H9 (cell line): ENCODE measurements around the gene DYNC1H1. TPM values are rescaled to one million over a fixed set of nuclear protein-coding genes. Genes with fewer than 3 reads are reported as not detected.

Experiments
- DNase-seq: peaks from one replicate; pipeline ENCODE4 v3.0.0-alpha.2; 2017
- H2AFZ ChIP-seq: one replicate; pipeline ENCODE4 v1.6.1; 2013; ENCODE audit warnings: mild to moderate bottlenecking, low read length, control low read depth, moderate library complexity
- H2AK5ac ChIP-seq: 2 replicates; pipeline ENCODE4 v1.6.1; 2013; ENCODE audit warnings: low read length, control low read depth, mixed read lengths; ENCODE audit not compliant: insufficient read length
- H2BK120ac ChIP-seq: one replicate; pipeline ENCODE4 v1.6.1; 2013; ENCODE audit warnings: low read depth, mild to moderate bottlenecking, low read length, control low read depth, inconsistent platforms; ENCODE audit not compliant: poor library complexity, severe bottlenecking
- H2BK12ac ChIP-seq: 2 replicates; pipeline ENCODE4 v1.6.1; 2013; ENCODE audit warnings: low read length, control low read depth, mixed read lengths, low read depth; ENCODE audit not compliant: insufficient read length
- H2BK15ac ChIP-seq: 2 replicates; pipeline ENCODE4 v1.6.1; 2013; ENCODE audit warnings: low read depth, low read length, control low read depth
- H2BK20ac ChIP-seq: one replicate; pipeline ENCODE4 v1.6.1; 2013; ENCODE audit warnings: low read depth, mild to moderate bottlenecking, low read length, control low read depth, inconsistent platforms; ENCODE audit not compliant: poor library complexity, severe bottlenecking
- H2BK5ac ChIP-seq: 2 replicates; pipeline ENCODE4 v1.6.1; 2013; ENCODE audit warnings: low read length, control low read depth, mixed read lengths; ENCODE audit not compliant: insufficient read length
- H3K14ac ChIP-seq: 2 replicates; pipeline ENCODE4 v1.6.1; 2013; ENCODE audit warnings: low read length, control low read depth; ENCODE audit not compliant: insufficient read depth
- H3K18ac ChIP-seq: 2 replicates; pipeline ENCODE4 v1.6.1; 2013; ENCODE audit warnings: low read depth, mild to moderate bottlenecking, mixed read lengths, low read length, control low read depth; ENCODE audit not compliant: insufficient read length
- H3K23ac ChIP-seq: 2 replicates; pipeline ENCODE4 v1.6.1; 2013; ENCODE audit warnings: low read length, control low read depth, mixed read lengths, low read depth; ENCODE audit not compliant: insufficient read length
- H3K23me2 ChIP-seq: 2 replicates; pipeline ENCODE4 v1.6.1; 2013; ENCODE audit warnings: low read depth, mild to moderate bottlenecking, mixed read lengths, low read length, control low read depth; ENCODE audit not compliant: insufficient read length, poor library complexity, severe bottlenecking
- H3K27ac ChIP-seq: 2 replicates; pipeline ENCODE4 v1.5.1; 2013; ENCODE audit warnings: low read length, control low read depth, mixed read lengths, low read depth; ENCODE audit not compliant: insufficient read length
- H3K27me3 ChIP-seq: 2 replicates; pipeline ENCODE4 v1.6.1; 2013; ENCODE audit warnings: low read length, control low read depth, inconsistent platforms; ENCODE audit not compliant: insufficient read depth
- H3K4ac ChIP-seq: 2 replicates; pipeline ENCODE4 v1.6.1; 2013; ENCODE audit warnings: low read depth, mild to moderate bottlenecking, control low read depth, inconsistent platforms, low read length, moderate library complexity
- H3K4me1 ChIP-seq: 2 replicates; pipeline ENCODE4 v1.6.1; 2013; ENCODE audit warnings: low read length, control low read depth, inconsistent platforms; ENCODE audit not compliant: insufficient read depth
- H3K4me2 ChIP-seq: 2 replicates; pipeline ENCODE4 v1.6.1; 2013; ENCODE audit warnings: low read length, control low read depth, mixed read lengths; ENCODE audit not compliant: insufficient read length, insufficient read depth
- H3K56ac ChIP-seq: 2 replicates; pipeline ENCODE4 v1.6.1; 2013; ENCODE audit warnings: low read depth, mild to moderate bottlenecking, mixed read lengths, low read length, control low read depth; ENCODE audit not compliant: insufficient read length
- H3K79me1 ChIP-seq: 2 replicates; pipeline ENCODE4 v1.6.1; 2013; ENCODE audit warnings: low read depth, mild to moderate bottlenecking, moderate library complexity, low read length, control low read depth, inconsistent platforms; ENCODE audit not compliant: insufficient read depth, poor library complexity, severe bottlenecking
- H3K79me2 ChIP-seq: 2 replicates; pipeline ENCODE4 v1.6.1; 2013; ENCODE audit warnings: low read length, control low read depth, inconsistent platforms; ENCODE audit not compliant: insufficient read depth
- H3K9ac ChIP-seq: 2 replicates; pipeline ENCODE4 v1.6.1; 2013; ENCODE audit warnings: low read length, control low read depth, mixed read lengths; ENCODE audit not compliant: insufficient read length; ENCODE audit errors: extremely low read depth
- H3K9me3 ChIP-seq: one replicate; pipeline ENCODE4 v1.6.1; 2013; ENCODE audit warnings: low read depth, low read length, inconsistent platforms; ENCODE audit not compliant: control insufficient read depth
- H3T11ph ChIP-seq: one replicate; pipeline ENCODE4 v1.6.1; 2013; ENCODE audit warnings: mild to moderate bottlenecking, low read length, control low read depth, inconsistent platforms
- H4K20me1 ChIP-seq: one replicate; pipeline ENCODE4 v1.6.1; 2013; ENCODE audit not compliant: control insufficient read depth, insufficient read length, insufficient read depth
- H4K5ac ChIP-seq: 2 replicates; pipeline ENCODE4 v1.6.1; 2013; ENCODE audit warnings: low read depth, mild to moderate bottlenecking, mixed read lengths, low read length, control low read depth; ENCODE audit not compliant: insufficient read length
- H4K8ac ChIP-seq: replicated peaks from 2 replicates; pipeline ENCODE4 v1.6.1; 2013; ENCODE audit warnings: low read length, control low read depth, mixed read lengths, low read depth; ENCODE audit not compliant: insufficient read length
- H4K91ac ChIP-seq: 2 replicates; pipeline ENCODE4 v1.6.1; 2013; ENCODE audit warnings: low read depth, mild to moderate bottlenecking, moderate library complexity, mixed read lengths, low read length, control low read depth; ENCODE audit not compliant: insufficient read length
- H3K27ac Mint-ChIP-seq, 3 experiments: 2 replicates in 2 of 3; 3 replicates in 1 of 3; pipeline ENCODE4 v1.8.0; 2020 to 2021; ENCODE audit warnings: mixed read lengths in 3 of 3, mild to moderate bottlenecking in 1 of 3, moderate library complexity in 1 of 3
- H3K27me3 Mint-ChIP-seq: 2 replicates; pipeline ENCODE4 v1.8.0; 2021; ENCODE audit warnings: low read depth, mild to moderate bottlenecking, moderate library complexity, mixed read lengths
- H3K36me3 Mint-ChIP-seq, 3 experiments: 2 replicates in 2 of 3; 3 replicates in 1 of 3; pipeline ENCODE4 v1.8.0; 2020 to 2021; ENCODE audit warnings: low read depth in 3 of 3, mixed read lengths in 3 of 3; ENCODE audit not compliant: insufficient read depth in 1 of 3
- H3K4me1 Mint-ChIP-seq, 2 experiments: 2 replicates each; pipeline ENCODE4 v1.8.0; 2020; ENCODE audit warnings: mixed read lengths in 2 of 2
- H3K4me3 Mint-ChIP-seq, 2 experiments: 2 replicates in 1 of 2; 3 replicates in 1 of 2; pipeline ENCODE4 v1.8.0; 2020 to 2021; ENCODE audit warnings: mild to moderate bottlenecking in 2 of 2, mixed read lengths in 2 of 2, moderate library complexity in 1 of 2
- H3K9me3 Mint-ChIP-seq, 2 experiments: 2 replicates in 1 of 2; 3 replicates in 1 of 2; pipeline ENCODE4 v1.8.0; 2020; ENCODE audit warnings: mild to moderate bottlenecking in 2 of 2, mixed read lengths in 2 of 2, moderate library complexity in 1 of 2
- CTCF ChIP-seq: fragments of 200-600 bp; sonication (generic); conservative IDR thresholded peaks from 3 replicates; pipeline ENCODE4 v1.8.0; 2021; ENCODE audit warnings: antibody characterized with exemption, mild to moderate bottlenecking
- WGBS: extraction: QIAGEN DNeasy Blood & Tissue Kit; methylation state at CpG from one replicate; pipeline ENCODE4 v1.1.7; 2013; ENCODE audit warnings: missing lambda C conversion rate, low lambda C conversion rate, mixed read lengths; ENCODE audit not compliant: insufficient read length; ENCODE audit errors: extremely low coverage; 5-methylcytosine and 5-hydroxymethylcytosine counted together
- total RNA-seq: library from RNA; stranded (reverse); gene quantifications from 2 replicates; pipeline ENCODE4 v1.2.1, GENCODE V29; 2021

DYNC1H1 gene
- total RNA-seq, 1 experiment from 2014 or later = 359 TPM

- Histone ChIP-seq H2BK20ac (no peak overlapping the region), H3K56ac (no peak overlapping the region), H3K79me2 (no peaks in the 10 kb centered on the region), H4K20me1 (no peaks in the 10 kb centered on the region), H3K14ac (no peak overlapping the region), H3T11ph (no peak overlapping the region), H4K8ac (no peak overlapping the region), H4K5ac (no peak overlapping the region), H3K23ac (no peak overlapping the region), H3K9ac (no peak overlapping the region), H3K4me1 (no peaks in the 10 kb centered on the region), H3K27me3 (peaks cover 30% of the 10 kb centered on the region), H4K91ac (no peak overlapping the region), H3K9me3 (no peaks in the 10 kb centered on the region), H2BK15ac (no peak overlapping the region), H2BK5ac (no peak overlapping the region), H3K27ac (no peak overlapping the region), H3K4me2 (peak overlapping the region; percentile 12), H3K4ac (no peak overlapping the region), H2AFZ (no peak overlapping the region), H2BK12ac (no peak overlapping the region), H2AK5ac (no peak overlapping the region), H3K18ac (no peak overlapping the region), H3K79me1 (no peaks in the 10 kb centered on the region), H3K23me2 (no peaks in the 10 kb centered on the region), H2BK120ac (no peak overlapping the region)
- no peak for TF ChIP-seq CTCF
- Mint-ChIP-seq H3K27ac (no peak overlapping the region), H3K27me3 (peaks cover 100% of the 10 kb centered on the region), H3K9me3 (peaks cover 0 to 4% of the 10 kb centered on the region in 2 experiments; a peak in 1 of 5 replicates), H3K4me3 (0 out of 5 replicates have a peak overlapping the region, but pooled peaks of 1 of the 2 experiments have one; percentile 38), H3K36me3 (no peaks in the 10 kb centered on the region), H3K4me1 (peaks cover 0 to 6% of the 10 kb centered on the region in 2 experiments; a peak in 2 of 4 replicates)
- DNase-seq = no peak
- WGBS = no CpG with 5 or more reads among the region's 13 CpGs
These were observed 26.2 kb upstream of the DYNC1H1 start for GRCh38 chr14:101937926-101938767.
